HepG2 (cell line): ENCODE data around the gene THRB.

Source experiments
- EP300 ChIP-seq, 3 experiments: sonication (generic) in 1 of 3; formaldehyde crosslinking in 1 of 3; IDR thresholded peaks; 2 replicates each; pipeline versions ENCODE4 v1.5.1 to v1.6.1; 2011 to 2020; ENCODE audit warnings: low read depth in 2 of 3, low read length in 2 of 3, borderline replicate concordance in 1 of 3, improper control_type of control experiment in 1 of 3, mild to moderate bottlenecking in 1 of 3, missing genetic modification reagents in 1 of 3, moderate library complexity in 1 of 3
- EZH2 ChIP-seq: conservative IDR thresholded peaks from 2 replicates; pipeline ENCODE4 v1.6.1; 2012; ENCODE audit warnings: mild to moderate bottlenecking, low read depth, low read length, moderate library complexity
- GZF1 ChIP-seq: sonication (generic); formaldehyde crosslinking; IDR thresholded peaks from 2 replicates; pipeline ENCODE4 v1.5.1; 2020; ENCODE audit warnings: mild to moderate bottlenecking, missing genetic modification reagents
- JUN ChIP-seq: sonication (generic); formaldehyde crosslinking; IDR thresholded peaks from 2 replicates; pipeline ENCODE4 v1.4.0; 2020; ENCODE audit warnings: mild to moderate bottlenecking, missing genetic modification reagents
- RAD21 ChIP-seq: fragments of 450-650 bp; formaldehyde crosslinking; IDR thresholded peaks from 2 replicates; pipeline ENCODE4 v1.5.0; 2020; ENCODE audit warnings: mild to moderate bottlenecking
- RBAK ChIP-seq: sonication (generic); formaldehyde crosslinking; IDR thresholded peaks from 2 replicates; pipeline ENCODE4 v1.5.1; 2020; ENCODE audit warnings: mild to moderate bottlenecking, missing genetic modification reagents
- SMAD1 ChIP-seq: sonication (generic); formaldehyde crosslinking; IDR thresholded peaks from 2 replicates; pipeline ENCODE4 v1.4.0; 2020; ENCODE audit warnings: missing genetic modification reagents, low read depth, mild to moderate bottlenecking, borderline replicate concordance
- ZNF292 ChIP-seq: sonication (generic); formaldehyde crosslinking; IDR thresholded peaks from 2 replicates; pipeline ENCODE4 v1.8.1; 2022; ENCODE audit warnings: mild to moderate bottlenecking, low read depth, missing genetic modification reagents, borderline replicate concordance
- ZSCAN20 ChIP-seq: sonication (generic); formaldehyde crosslinking; IDR thresholded peaks from 2 replicates; pipeline ENCODE4 v1.4.0; 2020; ENCODE audit warnings: missing genetic modification reagents, mild to moderate bottlenecking, borderline replicate concordance
- TF ChIP-seq, protein P1 (sequence below): sonication (generic); formaldehyde crosslinking; IDR thresholded peaks from 2 replicates; pipeline ENCODE4 v1.4.0; 2020; ENCODE audit warnings: missing genetic modification reagents, mild to moderate bottlenecking, borderline replicate concordance

DNA sequence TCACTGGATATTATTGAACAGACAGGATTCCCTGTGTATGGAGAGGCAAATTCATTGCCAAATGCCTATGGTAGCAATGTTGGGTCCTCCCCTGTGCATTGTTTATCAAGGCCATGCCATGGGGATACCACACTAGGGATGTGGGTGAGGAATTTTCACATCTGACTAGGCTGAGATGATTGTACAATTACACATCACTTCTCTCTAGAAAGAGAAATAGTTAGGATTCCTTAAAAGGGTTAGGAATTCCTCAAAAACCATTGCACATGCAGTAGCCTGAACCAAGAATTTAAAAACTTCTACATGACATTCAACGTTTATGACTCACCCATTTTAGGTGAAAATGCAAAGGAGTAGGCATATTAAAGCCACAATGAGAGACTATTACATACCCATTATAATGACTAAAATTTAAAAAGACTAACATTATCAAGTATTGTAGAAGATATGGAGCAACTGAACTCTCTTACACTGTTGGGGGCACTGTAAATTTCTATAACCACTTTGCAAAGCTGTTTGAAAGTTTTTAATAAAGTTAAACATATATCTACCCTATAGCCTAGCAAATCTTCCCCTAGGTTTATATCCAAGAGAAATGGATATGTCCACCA lies 175.9 kb downstream of the THRB start:
- TF ChIP-seq RAD21: no peak
- TF ChIP-seq RBAK (CRISPR knock-in tag): no peak
- TF ChIP-seq EP300 (IDR thresholded peaks at IDR 0.05; ENCODE audit: low read depth in 2 of 2, low read length in 2 of 2): no peak
- TF ChIP-seq EP300 (CRISPR knock-in tag; IDR thresholded peaks at IDR 0.05; ENCODE audit: borderline replicate concordance): no peak
- TF ChIP-seq SMAD1 (CRISPR knock-in tag): no peak
- TF ChIP-seq GZF1 (CRISPR knock-in tag): no peak
- TF ChIP-seq, protein P1, sequence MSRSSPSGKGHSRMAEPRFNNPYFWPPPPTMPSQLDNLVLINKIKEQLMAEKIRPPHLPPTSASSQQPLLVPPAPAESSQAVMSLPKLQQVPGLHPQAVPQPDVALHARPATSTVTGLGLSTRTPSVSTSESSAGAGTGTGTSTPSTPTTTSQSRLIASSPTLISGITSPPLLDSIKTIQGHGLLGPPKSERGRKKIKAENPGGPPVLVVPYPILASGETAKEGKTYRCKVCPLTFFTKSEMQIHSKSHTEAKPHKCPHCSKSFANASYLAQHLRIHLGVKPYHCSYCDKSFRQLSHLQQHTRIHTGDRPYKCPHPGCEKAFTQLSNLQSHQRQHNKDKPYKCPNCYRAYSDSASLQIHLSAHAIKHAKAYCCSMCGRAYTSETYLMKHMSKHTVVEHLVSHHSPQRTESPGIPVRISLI (CRISPR knock-in tag): no peak
- no peak for TF ChIP-seq JUN (CRISPR knock-in tag)
- no peak for TF ChIP-seq EZH2
- no peak for TF ChIP-seq ZSCAN20
- TF ChIP-seq ZNF292 (CRISPR knock-in tag): no peak
